ENCODE measurements around the gene CD19. TPM values are rescaled to one million over a fixed set of nuclear protein-coding genes. Genes with fewer than 3 reads are reported as not detected.

Gene CD19
- total and polyA plus RNA-seq, 9 donors = 0.40 to 2.5 (median 1.1) TPM; not detected in 1

GRCh38 chr16:28903344-28904042 is 28.3 kb upstream of the CD19 start:
- intact Hi-C loops (cut with DNase I) = no loop called here
- Histone ChIP-seq H3K9me3 (no peaks in the 10 kb centered on the region), H3K4me1 (ENCODE audit: insufficient read depth) (no peaks in the 10 kb centered on the region), H3K27ac (no peak overlapping the region), H3K27me3 (no peaks in the 10 kb centered on the region), H3K4me3 (no peak overlapping the region), H3K36me3 (no peaks in the 10 kb centered on the region)
- no peak for DNase-seq
- 68 to 78% (median 76%) methylated on average over 25 to 29 of the region's 29 CpGs for WGBS, 3 donors
- TF ChIP-seq EP300 (IDR thresholded peaks at IDR 0.05) = no peak
- TF ChIP-seq POLR2A (IDR thresholded peaks at IDR 0.05) = no peak
- TF ChIP-seq, protein P1, sequence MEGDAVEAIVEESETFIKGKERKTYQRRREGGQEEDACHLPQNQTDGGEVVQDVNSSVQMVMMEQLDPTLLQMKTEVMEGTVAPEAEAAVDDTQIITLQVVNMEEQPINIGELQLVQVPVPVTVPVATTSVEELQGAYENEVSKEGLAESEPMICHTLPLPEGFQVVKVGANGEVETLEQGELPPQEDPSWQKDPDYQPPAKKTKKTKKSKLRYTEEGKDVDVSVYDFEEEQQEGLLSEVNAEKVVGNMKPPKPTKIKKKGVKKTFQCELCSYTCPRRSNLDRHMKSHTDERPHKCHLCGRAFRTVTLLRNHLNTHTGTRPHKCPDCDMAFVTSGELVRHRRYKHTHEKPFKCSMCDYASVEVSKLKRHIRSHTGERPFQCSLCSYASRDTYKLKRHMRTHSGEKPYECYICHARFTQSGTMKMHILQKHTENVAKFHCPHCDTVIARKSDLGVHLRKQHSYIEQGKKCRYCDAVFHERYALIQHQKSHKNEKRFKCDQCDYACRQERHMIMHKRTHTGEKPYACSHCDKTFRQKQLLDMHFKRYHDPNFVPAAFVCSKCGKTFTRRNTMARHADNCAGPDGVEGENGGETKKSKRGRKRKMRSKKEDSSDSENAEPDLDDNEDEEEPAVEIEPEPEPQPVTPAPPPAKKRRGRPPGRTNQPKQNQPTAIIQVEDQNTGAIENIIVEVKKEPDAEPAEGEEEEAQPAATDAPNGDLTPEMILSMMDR (IDR thresholded peaks at IDR 0.05) = no peak

- H3K36me3 ChIP-seq = no peaks in the 10 kb centered on the region
- no peak overlapping the region for H3K27ac ChIP-seq
- no peak overlapping the region for H3K4me3 ChIP-seq
- no peaks in the 10 kb centered on the region for H3K9me3 ChIP-seq
- H3K4me1 ChIP-seq (ENCODE audit: insufficient read depth) = no peaks in the 10 kb centered on the region
- no peak for DNase-seq
- 80 to 86% (median 83%) methylated on average over 14 of the region's 14 CpGs for WGBS, 3 donors
- intact Hi-C loops (cut with DNase I) = no loop called here
- no peaks in the 10 kb centered on the region for H3K27me3 ChIP-seq
- TF ChIP-seq, protein P1 (IDR thresholded peaks at IDR 0.05) = no peak
- no peak for TF ChIP-seq POLR2A (IDR thresholded peaks at IDR 0.05)
- no peak for TF ChIP-seq EP300 (IDR thresholded peaks at IDR 0.05)
Observed at GRCh38 chr16:28904363-28904762, 27.4 kb upstream of the CD19 start.

DNA sequence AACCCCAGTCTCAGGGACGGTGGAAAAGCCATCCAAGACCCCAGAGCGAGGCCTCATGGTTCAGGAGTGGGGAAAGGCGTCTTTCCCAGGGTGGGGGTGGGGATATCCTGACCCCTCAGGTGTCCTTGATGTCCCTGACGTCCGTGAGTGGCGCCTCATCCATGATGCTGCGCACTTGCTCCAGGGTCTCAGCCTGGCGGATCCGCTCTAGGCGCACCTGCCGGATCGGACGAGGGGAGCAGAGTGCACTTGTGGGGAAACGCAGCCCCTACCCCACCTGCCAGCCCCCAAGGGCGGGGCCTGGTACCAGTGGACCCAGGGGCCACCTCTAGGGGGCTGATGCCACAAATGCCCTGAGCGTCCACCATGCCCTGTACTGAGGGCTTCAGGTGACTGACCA is 26.9 kb upstream of the CD19 start:
- H3K4me1 ChIP-seq (ENCODE audit: insufficient read depth) = no peaks in the 10 kb centered on the region
- H3K27me3 ChIP-seq = no peaks in the 10 kb centered on the region
- intact Hi-C loops (cut with DNase I) = no loop called here
- WGBS, 3 donors = 90 to 95% (median 91%) methylated on average over 16 of the region's 16 CpGs
- H3K27ac ChIP-seq = no peak overlapping the region
- TF ChIP-seq EP300 (IDR thresholded peaks at IDR 0.05) = no peak
- TF ChIP-seq POLR2A (IDR thresholded peaks at IDR 0.05) = no peak
- TF ChIP-seq, protein P1 (IDR thresholded peaks at IDR 0.05) = no peak
- no peak for DNase-seq
- no peaks in the 10 kb centered on the region for H3K9me3 ChIP-seq
- no peak overlapping the region for H3K4me3 ChIP-seq
- H3K36me3 ChIP-seq = no peaks in the 10 kb centered on the region

DNA sequence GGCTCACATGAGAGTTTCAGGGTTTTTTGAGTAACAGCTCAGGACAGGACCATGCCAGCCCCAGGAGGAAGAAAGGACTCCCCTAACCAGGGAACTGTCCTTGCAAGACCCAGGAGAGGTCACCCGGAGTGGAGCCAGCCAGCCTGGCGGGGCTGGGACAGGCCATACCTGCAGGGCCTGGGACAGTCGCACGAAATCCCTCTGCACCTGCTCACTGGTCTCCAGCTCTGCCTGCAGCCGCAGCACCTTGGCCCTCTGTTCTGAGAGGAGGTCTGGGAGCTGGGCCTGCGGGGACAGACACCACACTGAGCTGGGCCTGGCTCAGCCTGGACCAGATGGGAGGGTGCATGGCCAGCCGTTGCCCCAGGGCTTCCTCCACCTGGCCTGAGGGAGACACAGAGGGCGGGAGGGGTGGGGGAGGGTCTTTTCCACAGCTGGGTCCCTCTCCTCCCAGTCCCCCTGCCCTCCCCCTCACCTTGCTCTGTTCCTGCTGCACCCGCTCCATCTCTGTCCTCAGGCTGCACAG is 26.5 kb upstream of the CD19 start:
- TF ChIP-seq, protein P1 (IDR thresholded peaks at IDR 0.05) = no peak
- TF ChIP-seq EP300 (IDR thresholded peaks at IDR 0.05) (no peak), POLR2A (IDR thresholded peaks at IDR 0.05) (no peak)
- H3K9me3 ChIP-seq = no peaks in the 10 kb centered on the region
- no peaks in the 10 kb centered on the region for H3K27me3 ChIP-seq
- H3K4me1 ChIP-seq (ENCODE audit: insufficient read depth) = no peaks in the 10 kb centered on the region
- DNase-seq = no peak
- WGBS, 3 donors = 77 to 92% (median 85%) methylated on average over 5 to 9 of the region's 9 CpGs
- H3K27ac ChIP-seq = no peak overlapping the region
- no peak overlapping the region for H3K4me3 ChIP-seq
- intact Hi-C loops (cut with DNase I) = no loop called here
- H3K36me3 ChIP-seq = no peaks in the 10 kb centered on the region
